ENCODE results near the gene ZNF585A. TPM values are rescaled to one million over a fixed set of nuclear protein-coding genes. Genes with fewer than 3 reads are reported as not detected.
A peak's percentile ranks its signal among the peaks of the same experiment; 100 is the strongest.

Gene ZNF585A
- total RNA-seq (2012; rRNA removed) (7.2 and 9.5 TPM in 2 replicates), polyA plus RNA-seq (2012; rRNA removed) (5.8 and 6.2 TPM in 2 replicates), Bru-seq, nascent RNA (percentile 48 among the genes with signal in this experiment), BruChase-seq, experiment 1, labeled RNA remaining after a 6-hour chase (percentile 60 among the genes with signal in this experiment), BruChase-seq, experiment 2, labeled RNA remaining after a 2-hour chase (percentile 65 among the genes with signal in this experiment)
- 2.9 and 6.5 TPM in 2 replicates for polyA plus RNA-seq (2012; cell fraction: cytosol; rRNA removed)
- 1.3 and 6.0 TPM in 2 replicates for polyA plus RNA-seq (2012; cell fraction: nucleus; rRNA removed; ENCODE audit: low replicate concordance)
- long read RNA-seq, full-length matches to known transcripts, result 11 of 12 reads
- long read RNA-seq, partial matches to known transcripts, result 0 of 12 reads
- long read RNA-seq, other reads (novel, unspliced or antisense), result 1 of 12 reads

GRCh38 chr19:37172368-37173366, at the start of gene ZNF585A:
Gene ZNF585A, minus strand, starts transcription at chr19:37172695. Its CDS starts 2,785 bp downstream, at chr19:37169910.
- peak within 1 kb of the TSS; percentile 68; the same call in 1 of the 2 replicates for H2AK5ac ChIP-seq (ENCODE audit: low read depth, low read length)
- H3K4me1 ChIP-seq (ENCODE audit: control insufficient read depth, insufficient read depth, low read length), result no peaks in the 10 kb centered on the region
- peak within 1 kb of the TSS; percentile 75 for H3K4me2 ChIP-seq (ENCODE audit: low read depth, low read length)
- peak within 1 kb of the TSS; percentile 95 for H2AK9ac ChIP-seq (replicated peaks; ENCODE audit: low read depth, low read length, poor library complexity)
- no peaks in the 10 kb centered on the region for H3K9me1 ChIP-seq (ENCODE audit: insufficient read depth, low read length)
- ATAC-seq (ENCODE audit: low read depth), result peak; percentile 100
- peak within 1 kb of the TSS; percentile 65 for H3K4me3 ChIP-seq (ENCODE audit: insufficient read depth, low read depth, low read length)
- peak within 1 kb of the TSS; percentile 84 for H3K14ac ChIP-seq (replicated peaks; ENCODE audit: low read depth, low read length)
- CTCF ChIA-PET, result no interaction called here
- no peak within 1 kb of the TSS for H2BK20ac ChIP-seq (ENCODE audit: low read depth, low read length)
- H3K79me1 ChIP-seq (ENCODE audit: low read depth in 1 of 2, low read length in 2 of 2), result peaks cover 3 to 5% of the 10 kb centered on the region in 2 experiments; a peak in 2 of 4 replicates
- peak within 1 kb of the TSS; percentile 47; the same call in 1 of the 2 replicates for H3K18ac ChIP-seq (ENCODE audit: low read depth, low read length)
- TSS peak; percentile 47 for BruUV-seq (replicated peaks)
- H4K20me1 ChIP-seq (ENCODE audit: insufficient read depth, low read length), result no peaks in the 10 kb centered on the region
- peak within 1 kb of the TSS; percentile 69 to 99 for H4K8ac ChIP-seq (ENCODE audit: low read depth in 2 of 2, low read length in 2 of 2)
- WGBS, 2 experiments (ENCODE audit: extremely low coverage in 2 of 2, insufficient read length in 1 of 2), result 0% methylated on average over 7 of the region's 30 CpGs; no CpG with 5 or more reads in 1 of the 2 experiments
- peak within 1 kb of the TSS; percentile 57 for H2BK5ac ChIP-seq (ENCODE audit: low read depth, low read length, poor library complexity, severe bottlenecking)
- H2BK15ac ChIP-seq (ENCODE audit: low read depth, low read length), result no peak within 1 kb of the TSS; the same call in 2 of the 3 replicates
- H3K9me3 ChIP-seq (ENCODE audit: control insufficient read depth, insufficient read depth, low read length), result peaks cover 9% of the 10 kb centered on the region
- TF ChIP-seq, protein P1, sequence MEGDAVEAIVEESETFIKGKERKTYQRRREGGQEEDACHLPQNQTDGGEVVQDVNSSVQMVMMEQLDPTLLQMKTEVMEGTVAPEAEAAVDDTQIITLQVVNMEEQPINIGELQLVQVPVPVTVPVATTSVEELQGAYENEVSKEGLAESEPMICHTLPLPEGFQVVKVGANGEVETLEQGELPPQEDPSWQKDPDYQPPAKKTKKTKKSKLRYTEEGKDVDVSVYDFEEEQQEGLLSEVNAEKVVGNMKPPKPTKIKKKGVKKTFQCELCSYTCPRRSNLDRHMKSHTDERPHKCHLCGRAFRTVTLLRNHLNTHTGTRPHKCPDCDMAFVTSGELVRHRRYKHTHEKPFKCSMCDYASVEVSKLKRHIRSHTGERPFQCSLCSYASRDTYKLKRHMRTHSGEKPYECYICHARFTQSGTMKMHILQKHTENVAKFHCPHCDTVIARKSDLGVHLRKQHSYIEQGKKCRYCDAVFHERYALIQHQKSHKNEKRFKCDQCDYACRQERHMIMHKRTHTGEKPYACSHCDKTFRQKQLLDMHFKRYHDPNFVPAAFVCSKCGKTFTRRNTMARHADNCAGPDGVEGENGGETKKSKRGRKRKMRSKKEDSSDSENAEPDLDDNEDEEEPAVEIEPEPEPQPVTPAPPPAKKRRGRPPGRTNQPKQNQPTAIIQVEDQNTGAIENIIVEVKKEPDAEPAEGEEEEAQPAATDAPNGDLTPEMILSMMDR (conservative IDR thresholded peaks at IDR 0.05; ENCODE audit: low read depth, low read length), result peak; percentile 25
- TF ChIP-seq RAD21 (IDR thresholded peaks at IDR 0.05; ENCODE audit: low read length) (0 out of 2 replicates have a peak, but pooled peaks have one; percentile 7), RCOR1 (IDR thresholded peaks at IDR 0.05; ENCODE audit: insufficient replicate concordance, low read length) (no peak), POLR2A (IDR thresholded peaks at IDR 0.05; ENCODE audit: low read depth, low read length) (peak; percentile 54; the same call in 1 of the 2 replicates)
- peak within 1 kb of the TSS; percentile 74 for H4K5ac ChIP-seq (ENCODE audit: low read depth, low read length)
- dilution Hi-C loops (cut with HindIII; ENCODE audit: low sequenced_read_pairs, unreplicated experiment) (no loop called here), intact Hi-C loops (cut with micrococcal nuclease) (no loop called here), in situ Hi-C loops (cut with MboI; ENCODE audit: low sequenced_read_pairs) (no loop called here)
- H3K23ac ChIP-seq (ENCODE audit: low read depth, low read length), result peak within 1 kb of the TSS; percentile 91
- peak within 1 kb of the TSS; percentile 49 for H3K27ac ChIP-seq (ENCODE audit: insufficient read depth, low read length)
- DNase-seq, result peak; percentile 97
- peak within 1 kb of the TSS; percentile 31; the same call in 1 of the 2 replicates for H2BK120ac ChIP-seq (ENCODE audit: low read depth, low read length)
- POLR2A ChIA-PET (ENCODE audit: unreplicated experiment), result no interaction called here
- H3K36me3 ChIP-seq (ENCODE audit: control insufficient read depth, insufficient read depth, low read length), result peaks cover 9% of the 10 kb centered on the region
- peak within 1 kb of the TSS; percentile 90 for H3K56ac ChIP-seq (ENCODE audit: extremely low read depth, insufficient read depth, low read length)
- no peaks in the 10 kb centered on the region for H3K27me3 ChIP-seq (ENCODE audit: control insufficient read depth, insufficient read depth, low read length)
- H4K91ac ChIP-seq (ENCODE audit: insufficient read depth, low read depth, low read length), result peak within 1 kb of the TSS; percentile 69
- peak within 1 kb of the TSS; percentile 81 for H3K9ac ChIP-seq (ENCODE audit: low read depth, low read length)
- peak within 1 kb of the TSS; percentile 91 for H3K4ac ChIP-seq (ENCODE audit: low read depth, low read length)
- peak within 1 kb of the TSS; percentile 99 for H2AFZ ChIP-seq (replicated peaks; ENCODE audit: low read length, poor library complexity)
